ENCODE results near the gene CACFD1. TPM values are rescaled to one million over a fixed set of nuclear protein-coding genes. Genes with fewer than 3 reads are reported as not detected.
A peak's percentile ranks its signal among the peaks of the same experiment; 100 is the strongest.

CACFD1 gene
- total and polyA plus RNA-seq, 11 donors: 8.0 to 21.9 (median 11.6) TPM

GRCh38 chr9:133499132-133499891 is 39.5 kb downstream of the CACFD1 start:
- WGBS, 4 donors: 61 to 71% (median 66%) methylated on average over 5 to 19 of the region's 19 CpGs
- no peaks in the 10 kb centered on the region for H3K36me3 ChIP-seq
- intact Hi-C loops (cut with DNase I): no loop called here
- no peak overlapping the region for H3K27ac ChIP-seq
- DNase-seq (peak in 3 of 5 donors; percentile 65 to 72 (median 68)), ATAC-seq (peak; percentile 39 to 82 (median 58))
- H3K9me3 ChIP-seq: peaks cover 0 to 25% (median 18%) of the 10 kb centered on the region in 12 donors
- no peak overlapping the region for H3K4me3 ChIP-seq
- peaks cover 0 to 2% (median 0%) of the 10 kb centered on the region in 9 donors for H3K27me3 ChIP-seq
- peaks cover 0 to 16% (median 6%) of the 10 kb centered on the region in 12 donors for H3K4me1 ChIP-seq
- TF ChIP-seq CTCF (IDR thresholded peaks at IDR 0.05): no peak
- TF ChIP-seq POLR2A (IDR thresholded peaks at IDR 0.05): no peak

GRCh38 chr9:133499892-133500270 is 40.1 kb downstream of the CACFD1 start:
- intact Hi-C loops (cut with DNase I): no loop called here
- H3K27me3 ChIP-seq: peaks cover 0 to 2% (median 0%) of the 10 kb centered on the region in 9 donors
- H3K4me1 ChIP-seq: peaks cover 0 to 16% (median 6%) of the 10 kb centered on the region in 12 donors
- H3K27ac ChIP-seq: no peak overlapping the region
- no peak for TF ChIP-seq POLR2A (IDR thresholded peaks at IDR 0.05)
- no peak for TF ChIP-seq CTCF (IDR thresholded peaks at IDR 0.05)
- H3K9me3 ChIP-seq: peaks cover 0 to 25% (median 18%) of the 10 kb centered on the region in 12 donors
- ATAC-seq (no peak), DNase-seq (peak in 2 of 5 donors; percentile 17 to 22)
- WGBS, 4 donors: 72 to 82% (median 79%) methylated on average over 12 of the region's 12 CpGs
- H3K36me3 ChIP-seq: no peaks in the 10 kb centered on the region
- H3K4me3 ChIP-seq: no peak overlapping the region

GRCh38 chr9:133502112-133502511 is 42.3 kb downstream of the CACFD1 start:
- WGBS, 4 donors: 97 to 99% (median 99%) methylated on average over 1 of the region's 1 CpG
- peaks cover 0 to 25% (median 18%) of the 10 kb centered on the region in 12 donors for H3K9me3 ChIP-seq
- intact Hi-C loops (cut with DNase I): no loop called here
- H3K4me1 ChIP-seq: peaks cover 0 to 36% (median 18%) of the 10 kb centered on the region in 12 donors
- DNase-seq (no peak), ATAC-seq (no peak)
- H3K27ac ChIP-seq: no peak overlapping the region
- H3K4me3 ChIP-seq: no peak overlapping the region
- H3K36me3 ChIP-seq: no peaks in the 10 kb centered on the region
- no peak for TF ChIP-seq CTCF (IDR thresholded peaks at IDR 0.05)
- TF ChIP-seq POLR2A (IDR thresholded peaks at IDR 0.05): no peak
- H3K27me3 ChIP-seq: no peaks in the 10 kb centered on the region

GRCh38 chr9:133505186-133505830 is 45.5 kb downstream of the CACFD1 start:
- WGBS, 4 donors: 76 to 85% (median 82%) methylated on average over 9 to 13 of the region's 13 CpGs
- no peaks in the 10 kb centered on the region for H3K36me3 ChIP-seq
- no peak for TF ChIP-seq POLR2A (IDR thresholded peaks at IDR 0.05)
- TF ChIP-seq CTCF (IDR thresholded peaks at IDR 0.05): no peak
- intact Hi-C loops (cut with DNase I): no loop called here
- DNase-seq (peak in 2 of 5 donors; percentile 56 to 58), ATAC-seq (peak in 3 of 4 donors; percentile 12 to 60 (median 38))
- H3K9me3 ChIP-seq: peaks cover 0 to 25% (median 18%) of the 10 kb centered on the region in 12 donors
- H3K4me3 ChIP-seq: no peak overlapping the region
- peaks cover 0 to 39% (median 27%) of the 10 kb centered on the region in 12 donors for H3K4me1 ChIP-seq
- no peaks in the 10 kb centered on the region for H3K27me3 ChIP-seq
- H3K27ac ChIP-seq: peak overlapping the region in 9 of 12 donors; percentile 26 to 77 (median 46)

All from heart left ventricle (tissue), 16 donors.